ENCODE results near the gene TEDC1. TPM values are rescaled to one million over a fixed set of nuclear protein-coding genes. Genes with fewer than 3 reads are reported as not detected.

Gene TEDC1
- total RNA-seq, 2 donors from 2014 or later, result 3.5 to 3.9 TPM

GRCh38 chr14:105498430-105499255 is 7.6 kb downstream of the TEDC1 start:
- Histone ChIP-seq H3K4me3 (no peak overlapping the region), H3K27me3 (no peaks in the 10 kb centered on the region), H3K27ac (no peak overlapping the region), H3K4me1 (no peaks in the 10 kb centered on the region), H3K9me3 (no peaks in the 10 kb centered on the region), H3K36me3 (no peaks in the 10 kb centered on the region)
- DNase-seq (ENCODE audit: low spot score), result no peak
- TF ChIP-seq CTCF (IDR thresholded peaks at IDR 0.05), result no peak

GRCh38 chr14:105499256-105500035 is 8.4 kb downstream of the TEDC1 start:
- Histone ChIP-seq H3K36me3 (no peaks in the 10 kb centered on the region), H3K27me3 (no peaks in the 10 kb centered on the region), H3K9me3 (no peaks in the 10 kb centered on the region), H3K4me1 (no peaks in the 10 kb centered on the region), H3K4me3 (no peak overlapping the region), H3K27ac (no peak overlapping the region)
- TF ChIP-seq CTCF (IDR thresholded peaks at IDR 0.05), result no peak
- DNase-seq (ENCODE audit: low spot score), result no peak

GRCh38 chr14:105500036-105500725 is 9.1 kb downstream of the TEDC1 start:
- H3K9me3 ChIP-seq, result no peaks in the 10 kb centered on the region
- no peak overlapping the region for H3K27ac ChIP-seq
- no peak for TF ChIP-seq CTCF (IDR thresholded peaks at IDR 0.05)
- DNase-seq (ENCODE audit: low spot score), result no peak
- H3K4me3 ChIP-seq, result no peak overlapping the region
- H3K27me3 ChIP-seq, result no peaks in the 10 kb centered on the region
- H3K36me3 ChIP-seq, result no peaks in the 10 kb centered on the region
- no peaks in the 10 kb centered on the region for H3K4me1 ChIP-seq

GRCh38 chr14:105500726-105501101 is 9.7 kb downstream of the TEDC1 start:
- Histone ChIP-seq H3K27me3 (no peaks in the 10 kb centered on the region), H3K36me3 (no peaks in the 10 kb centered on the region), H3K9me3 (no peaks in the 10 kb centered on the region), H3K4me3 (no peak overlapping the region), H3K4me1 (no peaks in the 10 kb centered on the region), H3K27ac (no peak overlapping the region)
- no peak for DNase-seq (ENCODE audit: low spot score)
- TF ChIP-seq CTCF (IDR thresholded peaks at IDR 0.05), result no peak

GRCh38 chr14:105501504-105502291 is 10.7 kb downstream of the TEDC1 start:
- Histone ChIP-seq H3K4me3 (no peak overlapping the region), H3K9me3 (no peaks in the 10 kb centered on the region), H3K4me1 (no peaks in the 10 kb centered on the region), H3K27ac (no peak overlapping the region), H3K36me3 (no peaks in the 10 kb centered on the region), H3K27me3 (no peaks in the 10 kb centered on the region)
- TF ChIP-seq CTCF (IDR thresholded peaks at IDR 0.05), result no peak
- DNase-seq (ENCODE audit: low spot score), result no peak

All from right atrium auricular region (tissue), 2 donors.